Stimulated activated CD4-positive, alpha-beta T cell treated with anti-CD3 and anti-CD28 coated beads, Interleukin-4, amount 100 ng/mL, for 24 hours (primary cell): Measurements from ENCODE around the gene SDF4.

ENCODE experiments used
- DNase-seq: peaks from one replicate; pipeline ENCODE4 v3.0.0-alpha.2; 2020

Gene SDF4

GRCh38 chr1:1210726-1211540, 20.9 kb downstream of the SDF4 start:
- peak; percentile 3 for DNase-seq

DNA sequence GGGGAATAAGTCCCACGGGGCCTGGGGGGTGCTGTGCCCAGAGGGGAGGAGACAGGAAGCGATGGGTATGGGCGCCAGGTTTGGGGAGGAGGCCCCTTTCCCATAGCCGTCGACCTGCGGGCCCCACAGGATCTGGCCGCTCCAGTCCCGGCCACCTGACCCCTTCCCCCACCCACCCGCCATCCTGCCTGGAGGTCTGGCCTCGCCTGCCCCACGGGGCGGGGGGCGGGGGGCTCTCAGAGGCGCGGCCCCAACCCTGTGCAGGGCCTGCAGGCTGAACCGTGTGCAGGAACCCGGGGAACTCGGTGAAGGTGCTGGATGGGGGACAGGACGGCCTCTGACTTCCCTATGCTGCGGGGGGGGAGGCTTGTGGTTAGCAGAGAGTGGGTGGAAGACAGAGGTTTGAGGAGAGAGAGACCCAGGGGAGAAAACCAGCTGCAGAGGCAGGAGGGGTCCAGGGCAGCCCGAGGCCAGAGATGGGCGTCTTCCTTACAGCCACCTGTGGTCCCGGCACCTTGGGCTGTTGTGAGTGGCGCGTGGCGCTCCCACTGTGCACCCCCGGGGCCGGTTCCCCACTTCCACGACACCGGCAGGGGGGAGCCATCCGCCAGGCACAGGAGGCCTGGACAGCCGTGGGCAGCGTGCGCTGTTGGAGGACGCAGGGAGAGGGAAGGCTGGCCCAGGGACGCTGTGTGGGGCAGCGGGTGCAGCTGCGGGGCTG, 22.9 kb downstream of the SDF4 start:
- peak; percentile 57 for DNase-seq

GRCh38 chr1:1207571-1207892, 24.3 kb downstream of the SDF4 start:
- DNase-seq: no peak

DNA sequence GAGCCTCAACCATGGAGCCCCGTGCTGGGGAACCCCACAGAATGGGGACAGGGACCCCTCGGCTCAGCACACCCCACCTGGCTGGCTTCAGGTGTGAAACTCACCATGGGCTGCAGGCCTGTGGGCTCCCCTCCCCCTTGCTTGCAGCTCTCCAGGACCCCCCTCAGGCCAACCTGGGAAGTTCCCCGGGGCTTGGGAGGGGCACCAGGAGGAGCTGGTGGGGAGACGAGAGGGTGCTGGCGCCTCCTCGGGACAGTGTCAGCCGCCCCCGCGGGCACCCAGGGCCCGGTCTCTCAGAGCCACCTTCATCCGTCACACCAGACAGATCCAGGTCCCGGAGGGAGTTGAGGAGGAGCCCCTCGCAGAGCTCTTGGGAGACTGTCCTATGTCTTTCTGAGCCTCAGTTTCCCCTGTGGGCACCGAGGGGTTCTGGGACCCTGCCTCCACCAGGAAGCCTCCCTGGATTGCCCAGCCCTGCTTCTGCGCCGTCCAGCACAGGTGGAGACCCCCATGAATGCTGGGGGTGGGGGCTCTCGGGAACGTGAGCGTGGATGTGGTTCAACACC, 24.8 kb downstream of the SDF4 start:
- DNase-seq: peak; percentile 4

GRCh38 chr1:1206376-1206965, 25.3 kb downstream of the SDF4 start, which contains the start of gene TNFRSF18:
Gene TNFRSF18 (minus strand): TSS chr1:1206592. CDS start chr1:1206571, 21 bp downstream.
- DNase-seq: peak; percentile 53

GRCh38 chr1:1205769-1206375, 25.9 kb downstream of the SDF4 start:
- DNase-seq: no peak

GRCh38 chr1:1204998-1205768, 26.6 kb downstream of the SDF4 start:
- DNase-seq: no peak

DNA sequence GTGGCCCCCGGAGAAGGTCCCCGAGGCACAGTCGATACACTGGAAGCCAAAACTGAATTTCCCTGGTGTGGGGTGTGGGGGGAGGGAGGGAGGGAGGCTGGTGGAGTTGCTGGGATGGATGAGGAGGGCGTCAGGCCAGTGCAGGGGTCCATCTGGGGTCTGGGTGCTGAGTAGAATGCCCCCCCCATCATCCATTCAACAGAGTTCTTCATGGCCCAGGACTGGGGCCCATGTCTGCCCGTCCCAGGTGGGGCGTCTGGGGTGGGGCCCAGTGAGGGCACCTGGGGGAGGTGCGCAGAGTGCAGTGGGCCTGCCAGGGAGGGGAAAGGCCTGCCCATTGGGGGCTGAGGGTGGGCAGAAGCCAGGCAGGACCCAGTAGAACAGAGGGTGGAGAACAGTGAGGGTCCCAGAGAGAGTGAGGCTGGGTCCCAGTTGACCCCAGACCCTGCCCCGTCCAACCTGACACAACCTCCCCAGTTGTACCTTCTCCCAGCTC, 27.3 kb downstream of the SDF4 start:
- DNase-seq: no peak

- no peak for DNase-seq
These were observed 28.0 kb downstream of the SDF4 start for GRCh38 chr1:1203561-1204424.

DNA sequence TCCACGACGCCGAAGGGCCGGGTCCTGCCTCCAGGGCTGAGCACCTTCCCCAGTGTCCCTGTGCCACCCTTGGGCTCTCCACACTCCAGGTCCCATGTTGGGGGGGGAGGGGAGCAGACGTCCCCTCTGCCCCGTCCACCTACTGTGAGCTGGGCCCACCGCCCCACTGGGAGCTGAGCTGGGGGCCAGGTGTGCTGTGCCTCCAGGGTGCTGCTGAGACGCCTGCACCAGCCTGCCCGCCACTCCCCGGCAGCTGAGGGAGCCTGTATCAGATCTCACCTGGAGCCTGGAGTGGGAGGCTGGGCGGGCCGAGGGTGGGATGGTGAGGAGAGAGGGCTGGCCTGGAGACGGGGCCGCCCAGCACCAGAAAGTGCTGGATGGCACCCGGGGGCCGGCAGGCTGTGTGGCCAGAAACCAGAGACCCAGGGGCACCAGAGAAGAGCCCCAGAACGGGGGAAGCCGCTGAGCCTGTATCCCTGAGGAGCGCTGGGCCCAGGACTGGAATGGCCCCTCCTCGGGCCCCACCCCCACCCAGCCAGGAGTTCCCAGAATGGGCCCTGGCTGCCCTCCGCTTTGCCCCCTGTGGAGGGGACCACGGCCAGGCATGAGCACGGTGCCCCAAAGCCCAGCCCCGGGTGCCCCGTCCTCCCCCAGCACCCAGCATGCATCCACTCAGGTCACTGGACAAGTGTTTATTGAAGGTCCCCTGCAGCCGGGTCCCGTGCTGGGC, 28.8 kb downstream of the SDF4 start:
- no peak for DNase-seq

DNA sequence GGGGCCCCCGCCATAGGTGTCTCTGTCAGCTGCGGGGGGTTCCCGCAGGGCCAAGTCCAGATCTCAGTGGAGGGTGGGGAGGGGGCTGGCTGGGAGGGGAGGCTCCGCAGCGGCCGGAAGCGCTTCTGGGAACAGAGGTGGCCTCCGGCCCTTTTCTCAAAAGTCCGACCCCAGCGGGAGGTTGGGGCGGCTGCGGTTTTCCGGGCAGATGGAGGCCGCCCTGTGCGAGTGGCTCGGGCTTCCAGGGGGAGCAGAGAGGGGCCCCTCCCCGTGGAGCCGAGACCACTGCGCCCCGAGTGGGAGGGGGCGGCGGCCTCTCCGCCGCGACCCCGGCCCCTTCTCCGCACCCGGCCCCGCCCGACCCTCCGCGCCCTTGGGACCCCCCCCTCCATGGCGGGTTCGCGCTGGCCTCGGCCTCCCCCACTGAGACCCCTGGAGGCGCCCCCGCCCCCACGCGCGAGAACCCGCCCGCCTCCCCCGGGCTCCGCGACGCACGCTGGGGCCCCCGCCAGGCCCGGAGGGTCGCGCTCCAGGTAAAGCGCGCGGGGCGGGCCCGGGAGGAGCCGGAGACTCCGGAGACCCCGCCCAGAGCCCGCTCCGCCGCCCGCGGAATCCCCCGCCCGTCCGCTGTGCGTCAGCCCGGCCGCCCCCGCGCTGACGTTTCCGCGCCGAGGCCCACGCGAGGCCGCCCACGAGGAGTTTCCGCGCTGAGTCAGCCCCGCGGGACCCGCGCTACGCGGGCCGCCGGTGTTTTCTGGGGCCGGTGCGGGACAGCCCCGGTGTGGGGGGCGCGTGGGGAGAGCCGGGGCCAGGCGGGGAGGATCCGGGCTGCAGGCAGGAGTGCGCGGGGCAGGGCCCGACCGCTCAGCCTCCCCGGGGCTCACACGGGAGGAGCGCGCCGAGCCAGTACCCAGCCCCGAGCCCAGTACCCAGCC, 30.7 kb downstream of the SDF4 start:
- DNase-seq: peak; percentile 91

DNA sequence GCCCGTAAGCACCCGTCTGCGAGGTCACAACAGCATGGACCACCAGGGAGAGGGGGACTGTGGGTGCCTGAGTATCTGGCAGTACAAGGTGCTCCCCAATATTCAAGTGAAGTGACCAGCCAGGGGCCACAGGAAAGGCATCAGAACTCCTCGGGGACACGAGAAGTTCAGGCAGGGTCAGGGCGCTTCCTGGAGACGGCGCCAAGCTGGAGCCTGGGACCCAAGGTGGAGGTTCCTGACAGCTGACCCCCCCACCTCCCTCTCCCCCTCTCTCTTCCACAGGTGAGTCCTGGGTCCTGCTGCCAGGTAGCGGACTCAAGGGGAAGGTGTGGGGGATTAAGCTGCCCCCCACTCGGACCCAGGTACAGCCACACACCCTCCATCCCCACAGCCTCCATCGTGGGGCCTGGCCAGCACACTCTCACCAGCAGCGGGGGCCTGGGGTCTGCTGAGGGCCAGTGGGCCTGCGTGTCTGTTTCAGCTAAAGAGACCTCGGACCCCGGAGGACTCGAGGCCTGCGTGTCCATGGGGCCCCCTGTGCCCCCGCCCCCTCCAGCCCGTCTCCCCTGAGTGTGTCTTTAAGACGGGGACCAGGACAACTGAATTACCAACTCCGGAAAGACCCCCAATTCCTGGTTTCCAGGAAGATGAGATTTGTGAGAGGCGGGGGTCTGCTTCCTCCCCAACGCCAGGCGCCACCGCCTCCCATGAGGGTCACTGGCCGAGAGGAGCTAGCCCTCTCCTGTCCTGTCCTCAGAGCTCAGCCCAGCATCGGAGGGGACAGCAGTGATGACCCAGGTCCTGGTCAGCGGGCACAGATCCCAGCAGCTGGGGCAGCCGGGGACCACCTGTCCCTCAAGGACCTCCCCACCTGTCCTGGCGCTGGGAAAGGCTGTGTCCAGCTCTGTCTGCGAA, 31.6 kb downstream of the SDF4 start:
- no peak for DNase-seq

- DNase-seq: no peak
These were observed 32.5 kb downstream of the SDF4 start for GRCh38 chr1:1199141-1199960.

DNA sequence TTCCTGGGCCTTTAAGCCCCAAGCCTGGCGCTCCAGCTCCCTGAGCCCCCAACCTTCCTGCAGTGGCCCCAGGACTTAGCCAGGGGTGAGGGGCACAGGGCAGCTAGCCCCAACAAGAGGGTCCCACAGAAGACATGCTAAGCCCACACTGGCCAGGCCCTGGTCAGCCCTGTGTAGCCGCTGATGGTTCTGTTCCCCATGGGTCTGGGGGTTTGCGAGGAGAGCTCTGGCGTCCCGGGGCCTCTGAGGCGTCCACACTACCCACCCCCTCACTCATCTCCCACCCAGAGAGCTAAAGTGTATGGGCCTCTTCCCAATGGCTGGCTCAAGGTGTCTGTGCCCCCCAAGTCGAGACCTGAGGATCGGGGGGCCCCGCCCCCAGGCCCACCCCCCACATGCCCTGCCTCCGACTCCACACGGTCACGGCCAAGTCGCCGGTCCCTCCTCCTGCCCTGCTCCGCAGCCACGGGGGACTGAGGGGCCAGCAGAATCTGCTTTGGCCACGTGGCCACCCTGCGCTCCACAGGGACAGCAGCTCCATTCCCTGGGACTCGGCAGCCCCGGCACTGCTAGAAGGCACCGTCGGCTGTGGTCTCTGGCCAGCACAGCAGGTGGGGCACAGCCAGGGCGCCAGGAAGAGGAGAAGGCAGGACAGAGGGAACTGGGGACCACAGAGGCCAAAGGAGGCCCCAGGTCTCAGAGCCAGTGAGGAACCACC, 33.2 kb downstream of the SDF4 start:
- DNase-seq: no peak

DNA sequence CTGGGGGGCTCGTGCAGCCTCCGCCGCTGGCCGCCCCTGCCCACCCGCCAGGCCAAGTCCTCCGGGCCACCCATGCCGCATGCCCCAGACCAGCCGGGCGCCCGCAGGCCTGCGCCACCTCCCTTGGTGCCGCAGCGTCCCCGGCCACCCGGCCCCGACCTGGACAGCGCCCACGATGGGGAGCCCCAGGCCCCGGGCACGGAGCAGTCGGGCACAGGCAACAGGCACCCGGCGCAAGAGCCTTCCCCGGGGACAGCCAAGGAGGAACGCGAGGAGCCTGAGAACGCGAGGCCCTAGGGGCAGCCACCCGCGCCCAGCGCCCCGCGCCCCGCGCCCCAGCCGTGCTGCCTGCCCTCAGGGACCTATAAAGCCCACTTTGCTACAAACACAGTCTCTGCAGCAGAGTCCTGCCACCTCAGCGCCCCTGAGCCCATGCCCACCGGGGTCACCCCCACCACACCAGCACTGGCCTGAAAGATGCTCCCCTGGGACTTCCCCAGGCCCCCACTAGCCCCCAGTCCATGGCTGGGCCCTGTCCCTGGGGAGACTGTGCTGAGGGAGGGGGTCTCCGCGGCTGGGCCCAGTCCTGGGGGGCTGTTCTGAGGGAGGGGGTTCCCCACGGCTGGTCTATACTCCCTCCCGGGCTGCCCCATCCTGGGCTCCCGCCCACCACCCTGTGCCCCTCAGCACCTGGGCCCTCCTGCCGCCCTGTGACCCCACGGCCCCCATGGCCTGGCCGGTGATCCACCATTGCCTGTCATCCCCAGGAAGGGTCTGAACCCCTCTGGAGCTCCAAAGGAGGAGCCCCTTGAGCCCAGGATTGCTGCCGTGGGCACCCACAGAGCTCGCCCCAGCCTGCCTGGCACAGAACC, 34.0 kb downstream of the SDF4 start:
- no peak for DNase-seq

DNA sequence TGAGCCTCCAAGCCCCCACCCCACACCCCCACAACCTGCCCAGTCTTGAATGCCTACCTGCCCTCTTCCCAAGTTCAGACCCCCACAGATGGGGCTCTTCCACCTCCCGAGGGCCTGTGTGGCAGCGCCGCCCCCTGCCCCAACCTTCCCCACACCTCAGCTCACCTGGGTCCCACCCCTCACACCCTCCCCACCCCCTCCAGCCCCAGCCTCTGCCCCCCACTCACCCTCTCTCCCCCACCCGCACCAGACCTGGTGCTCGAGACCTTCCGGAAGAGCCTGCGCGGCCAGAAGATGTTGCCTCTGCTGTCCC, 34.7 kb downstream of the SDF4 start:
- DNase-seq: no peak
